HepG2 (cell line): ENCODE measurements around the gene AGT. TPM values are rescaled to one million over a fixed set of nuclear protein-coding genes. Genes with fewer than 3 reads are reported as not detected.

ENCODE experiments used
- AHR ChIP-seq: IDR thresholded peaks from 2 replicates; pipeline ENCODE4 v1.6.1; 2018; ENCODE audit warnings: missing genetic modification reagents, missing compliant biosample characterization
- ATAD3A ChIP-seq: sonication (generic); formaldehyde crosslinking; IDR thresholded peaks from 2 replicates; pipeline ENCODE4 v1.4.0; 2020; ENCODE audit warnings: missing genetic modification reagents
- HOXD1 ChIP-seq: sonication (generic); formaldehyde crosslinking; IDR thresholded peaks from 2 replicates; pipeline ENCODE4 v1.5.0; 2020; ENCODE audit warnings: missing genetic modification reagents
- MTA1 ChIP-seq: sonication (generic); formaldehyde crosslinking; IDR thresholded peaks from 2 replicates; pipeline ENCODE4 v1.4.0; 2020; ENCODE audit warnings: missing genetic modification reagents, mild to moderate bottlenecking, borderline replicate concordance
- ZC3H13 ChIP-seq: sonication (generic); formaldehyde crosslinking; IDR thresholded peaks from 2 replicates; pipeline ENCODE4 v1.8.1; 2023; ENCODE audit warnings: mild to moderate bottlenecking, missing genetic modification reagents, moderate library complexity
- ZEB1 ChIP-seq: IDR thresholded peaks from 2 replicates; pipeline ENCODE4 v1.6.1; 2012; ENCODE audit warnings: mild to moderate bottlenecking, low read depth, inconsistent platforms; ENCODE audit not compliant: insufficient replicate concordance
- ZFP62 ChIP-seq: sonication (generic); formaldehyde crosslinking; IDR thresholded peaks from 2 replicates; pipeline ENCODE4 v1.4.0; 2020; ENCODE audit warnings: missing genetic modification reagents
- polyA plus RNA-seq, 8 experiments: library from polyadenylated mRNA; depleted of rRNA in 3 of 8; stranded (reverse) in 7 of 8; unstranded in 1 of 8; fragments of >200 nt; fragmentation: Illumina TruSeq in 4 of 8; extraction: Trizol in 4 of 8; gene quantifications; 2 replicates each; pipeline versions ENCODE4 v1.2.1 to v1.2.3, GENCODE V29; 2011 to 2016; ENCODE audit warnings: low read depth in 4 of 8, missing spikeins in 1 of 8, mixed read lengths in 1 of 8; ENCODE audit not compliant: insufficient read depth in 1 of 8
- total RNA-seq, 5 experiments: library from RNA; depleted of rRNA; stranded (reverse); fragments of >200 nt; fragmentation: Illumina TruSeq; extraction: Trizol; gene quantifications; 2 replicates each; pipeline ENCODE4 v1.2.3, GENCODE V29; 2016; ENCODE audit warnings: low read depth in 1 of 5
- TF ChIP-seq, protein P1 (sequence below): sonication (generic); formaldehyde crosslinking; IDR thresholded peaks from one replicate; pipeline ENCODE4 v1.5.1; 2020; ENCODE audit warnings: mild to moderate bottlenecking, missing genetic modification reagents; ENCODE audit errors: not compliant biosample characterization
- TF ChIP-seq, protein P2 (sequence below): sonication (generic); formaldehyde crosslinking; IDR thresholded peaks from 2 replicates; pipeline ENCODE4 v1.4.0; 2020; ENCODE audit warnings: missing genetic modification reagents
- TF ChIP-seq, protein P3 (sequence below): sonication (generic); formaldehyde crosslinking; IDR thresholded peaks from 2 replicates; pipeline ENCODE4 v1.5.0; 2020; ENCODE audit warnings: mild to moderate bottlenecking, missing genetic modification reagents
- TF ChIP-seq, protein P4 (sequence below): sonication (generic); IDR thresholded peaks from 2 replicates; pipeline ENCODE4 v1.6.1; 2016; ENCODE audit warnings: low read depth, borderline replicate concordance

AGT gene
- total and polyA plus RNA-seq, 2 of the 13 experiments (the other 11 are each of a cell fraction or from before 2014, with no cell fraction given): 892 to 2,071 TPM

DNA sequence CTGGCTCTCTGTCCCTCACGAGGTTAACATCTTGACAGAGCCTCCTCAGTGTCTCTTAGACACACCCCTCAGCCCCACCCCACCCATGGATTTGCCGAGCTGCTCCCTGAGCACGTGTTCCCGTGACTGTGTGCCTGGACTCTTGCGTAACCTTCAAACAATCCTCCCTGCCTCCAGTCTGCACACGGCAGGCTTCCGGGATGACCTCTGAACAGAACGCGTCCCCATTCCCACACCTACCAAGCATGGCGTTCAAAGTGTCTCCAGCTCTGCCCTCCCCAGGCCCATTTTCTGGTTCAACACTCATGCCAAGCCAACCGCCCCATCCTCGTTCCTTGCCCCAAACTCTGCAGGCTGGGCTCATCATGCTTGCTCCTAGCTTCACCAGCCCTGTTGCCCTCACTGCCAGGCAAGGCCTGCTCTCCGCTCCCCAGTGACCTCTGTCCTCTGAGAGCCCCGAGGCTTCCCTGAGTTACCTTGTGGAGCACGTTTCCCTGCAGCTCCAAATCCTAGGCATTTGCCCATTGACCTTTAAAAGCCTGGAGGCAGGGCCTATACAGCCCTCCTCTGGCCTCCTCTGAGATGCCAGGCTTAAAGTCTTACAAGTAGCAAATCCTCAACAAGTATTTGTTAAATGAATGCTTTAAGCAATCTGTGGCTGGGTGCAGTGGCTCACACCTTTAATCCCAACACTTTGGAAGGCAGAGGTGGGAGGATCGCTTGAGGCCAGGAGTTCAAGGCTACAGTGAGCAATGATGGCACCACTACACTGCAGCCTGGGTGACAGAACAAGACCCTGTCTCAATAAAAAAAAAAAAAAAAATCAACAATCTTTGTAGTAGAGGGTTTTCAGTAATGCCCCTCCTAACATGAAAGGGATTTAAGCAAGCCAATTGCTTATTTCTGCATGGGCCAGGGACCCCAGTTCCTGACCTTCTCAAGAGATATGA is 5.0 kb downstream of the AGT start (continued):
- TF ChIP-seq, protein P1, sequence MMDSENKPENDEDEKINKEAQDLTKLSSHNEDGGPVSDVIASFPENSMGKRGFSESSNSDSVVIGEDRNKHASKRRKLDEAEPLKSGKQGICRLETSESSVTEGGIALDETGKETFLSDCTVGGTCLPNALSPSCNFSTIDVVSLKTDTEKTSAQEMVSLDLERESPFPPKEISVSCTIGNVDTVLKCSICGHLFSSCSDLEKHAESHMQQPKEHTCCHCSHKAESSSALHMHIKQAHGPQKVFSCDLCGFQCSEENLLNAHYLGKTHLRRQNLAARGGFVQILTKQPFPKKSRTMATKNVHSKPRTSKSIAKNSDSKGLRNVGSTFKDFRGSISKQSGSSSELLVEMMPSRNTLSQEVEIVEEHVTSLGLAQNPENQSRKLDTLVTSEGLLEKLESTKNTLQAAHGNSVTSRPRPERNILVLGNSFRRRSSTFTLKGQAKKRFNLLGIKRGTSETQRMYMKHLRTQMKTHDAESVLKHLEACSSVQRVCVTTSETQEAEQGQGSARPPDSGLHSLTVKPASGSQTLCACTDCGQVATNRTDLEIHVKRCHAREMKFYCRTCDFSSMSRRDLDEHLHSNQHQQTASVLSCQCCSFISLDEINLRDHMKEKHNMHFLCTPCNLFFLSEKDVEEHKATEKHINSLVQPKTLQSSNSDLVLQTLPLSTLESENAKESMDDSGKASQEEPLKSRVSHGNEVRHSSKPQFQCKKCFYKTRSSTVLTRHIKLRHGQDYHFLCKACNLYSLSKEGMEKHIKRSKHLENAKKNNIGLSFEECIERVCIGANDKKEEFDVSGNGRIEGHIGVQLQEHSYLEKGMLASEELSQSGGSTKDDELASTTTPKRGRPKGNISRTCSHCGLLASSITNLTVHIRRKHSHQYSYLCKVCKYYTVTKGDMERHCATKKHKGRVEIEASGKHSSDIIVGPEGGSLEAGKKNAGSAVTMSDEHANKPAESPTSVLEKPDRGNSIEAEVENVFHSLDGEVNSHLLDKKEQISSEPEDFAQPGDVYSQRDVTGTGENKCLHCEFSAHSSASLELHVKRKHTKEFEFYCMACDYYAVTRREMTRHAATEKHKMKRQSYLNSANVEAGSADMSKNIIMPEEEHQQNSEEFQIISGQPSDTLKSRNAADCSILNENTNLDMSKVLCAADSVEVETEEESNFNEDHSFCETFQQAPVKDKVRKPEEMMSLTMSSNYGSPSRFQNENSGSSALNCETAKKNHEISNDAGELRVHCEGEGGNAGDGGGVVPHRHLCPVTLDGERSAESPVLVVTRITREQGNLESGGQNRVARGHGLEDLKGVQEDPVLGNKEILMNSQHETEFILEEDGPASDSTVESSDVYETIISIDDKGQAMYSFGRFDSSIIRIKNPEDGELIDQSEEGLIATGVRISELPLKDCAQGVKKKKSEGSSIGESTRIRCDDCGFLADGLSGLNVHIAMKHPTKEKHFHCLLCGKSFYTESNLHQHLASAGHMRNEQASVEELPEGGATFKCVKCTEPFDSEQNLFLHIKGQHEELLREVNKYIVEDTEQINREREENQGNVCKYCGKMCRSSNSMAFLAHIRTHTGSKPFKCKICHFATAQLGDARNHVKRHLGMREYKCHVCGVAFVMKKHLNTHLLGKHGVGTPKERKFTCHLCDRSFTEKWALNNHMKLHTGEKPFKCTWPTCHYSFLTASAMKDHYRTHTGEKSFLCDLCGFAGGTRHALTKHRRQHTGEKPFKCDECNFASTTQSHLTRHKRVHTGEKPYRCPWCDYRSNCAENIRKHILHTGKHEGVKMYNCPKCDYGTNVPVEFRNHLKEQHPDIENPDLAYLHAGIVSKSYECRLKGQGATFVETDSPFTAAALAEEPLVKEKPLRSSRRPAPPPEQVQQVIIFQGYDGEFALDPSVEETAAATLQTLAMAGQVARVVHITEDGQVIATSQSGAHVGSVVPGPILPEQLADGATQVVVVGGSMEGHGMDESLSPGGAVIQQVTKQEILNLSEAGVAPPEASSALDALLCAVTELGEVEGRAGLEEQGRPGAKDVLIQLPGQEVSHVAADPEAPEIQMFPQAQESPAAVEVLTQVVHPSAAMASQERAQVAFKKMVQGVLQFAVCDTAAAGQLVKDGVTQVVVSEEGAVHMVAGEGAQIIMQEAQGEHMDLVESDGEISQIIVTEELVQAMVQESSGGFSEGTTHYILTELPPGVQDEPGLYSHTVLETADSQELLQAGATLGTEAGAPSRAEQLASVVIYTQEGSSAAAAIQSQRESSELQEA (CRISPR knock-in tag): no peak
- TF ChIP-seq ATAD3A (CRISPR knock-in tag) (no peak), ZFP62 (CRISPR knock-in tag) (no peak), MTA1 (peak; percentile 86; the same call in 1 of the 2 replicates), ZEB1 (no peak), AHR (CRISPR knock-in tag) (0 out of 2 replicates have a peak, but pooled peaks have one; percentile 60), HOXD1 (peak; percentile 62), ZC3H13 (CRISPR knock-in tag) (peak; percentile 98)
- TF ChIP-seq, protein P2, sequence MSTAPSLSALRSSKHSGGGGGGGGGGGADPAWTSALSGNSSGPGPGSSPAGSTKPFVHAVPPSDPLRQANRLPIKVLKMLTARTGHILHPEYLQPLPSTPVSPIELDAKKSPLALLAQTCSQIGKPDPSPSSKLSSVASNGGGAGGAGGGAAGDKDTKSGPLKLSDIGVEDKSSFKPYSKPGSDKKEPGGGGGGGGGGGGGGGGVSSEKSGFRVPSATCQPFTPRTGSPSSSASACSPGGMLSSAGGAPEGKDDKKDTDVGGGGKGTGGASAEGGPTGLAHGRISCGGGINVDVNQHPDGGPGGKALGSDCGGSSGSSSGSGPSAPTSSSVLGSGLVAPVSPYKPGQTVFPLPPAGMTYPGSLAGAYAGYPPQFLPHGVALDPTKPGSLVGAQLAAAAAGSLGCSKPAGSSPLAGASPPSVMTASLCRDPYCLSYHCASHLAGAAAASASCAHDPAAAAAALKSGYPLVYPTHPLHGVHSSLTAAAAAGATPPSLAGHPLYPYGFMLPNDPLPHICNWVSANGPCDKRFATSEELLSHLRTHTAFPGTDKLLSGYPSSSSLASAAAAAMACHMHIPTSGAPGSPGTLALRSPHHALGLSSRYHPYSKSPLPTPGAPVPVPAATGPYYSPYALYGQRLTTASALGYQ (CRISPR knock-in tag): peak; percentile 71; the same call in 1 of the 2 replicates
- TF ChIP-seq, protein P3, sequence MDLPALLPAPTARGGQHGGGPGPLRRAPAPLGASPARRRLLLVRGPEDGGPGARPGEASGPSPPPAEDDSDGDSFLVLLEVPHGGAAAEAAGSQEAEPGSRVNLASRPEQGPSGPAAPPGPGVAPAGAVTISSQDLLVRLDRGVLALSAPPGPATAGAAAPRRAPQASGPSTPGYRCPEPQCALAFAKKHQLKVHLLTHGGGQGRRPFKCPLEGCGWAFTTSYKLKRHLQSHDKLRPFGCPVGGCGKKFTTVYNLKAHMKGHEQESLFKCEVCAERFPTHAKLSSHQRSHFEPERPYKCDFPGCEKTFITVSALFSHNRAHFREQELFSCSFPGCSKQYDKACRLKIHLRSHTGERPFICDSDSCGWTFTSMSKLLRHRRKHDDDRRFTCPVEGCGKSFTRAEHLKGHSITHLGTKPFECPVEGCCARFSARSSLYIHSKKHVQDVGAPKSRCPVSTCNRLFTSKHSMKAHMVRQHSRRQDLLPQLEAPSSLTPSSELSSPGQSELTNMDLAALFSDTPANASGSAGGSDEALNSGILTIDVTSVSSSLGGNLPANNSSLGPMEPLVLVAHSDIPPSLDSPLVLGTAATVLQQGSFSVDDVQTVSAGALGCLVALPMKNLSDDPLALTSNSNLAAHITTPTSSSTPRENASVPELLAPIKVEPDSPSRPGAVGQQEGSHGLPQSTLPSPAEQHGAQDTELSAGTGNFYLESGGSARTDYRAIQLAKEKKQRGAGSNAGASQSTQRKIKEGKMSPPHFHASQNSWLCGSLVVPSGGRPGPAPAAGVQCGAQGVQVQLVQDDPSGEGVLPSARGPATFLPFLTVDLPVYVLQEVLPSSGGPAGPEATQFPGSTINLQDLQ: peak; percentile 90
- TF ChIP-seq, protein P4, sequence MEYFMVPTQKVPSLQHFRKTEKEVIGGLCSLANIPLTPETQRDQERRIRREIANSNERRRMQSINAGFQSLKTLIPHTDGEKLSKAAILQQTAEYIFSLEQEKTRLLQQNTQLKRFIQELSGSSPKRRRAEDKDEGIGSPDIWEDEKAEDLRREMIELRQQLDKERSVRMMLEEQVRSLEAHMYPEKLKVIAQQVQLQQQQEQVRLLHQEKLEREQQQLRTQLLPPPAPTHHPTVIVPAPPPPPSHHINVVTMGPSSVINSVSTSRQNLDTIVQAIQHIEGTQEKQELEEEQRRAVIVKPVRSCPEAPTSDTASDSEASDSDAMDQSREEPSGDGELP: peak; percentile 79; the same call in 1 of the 2 replicates
